Motor neuron (in vitro differentiated cells): Measurements from ENCODE around the gene PEX26. TPM values are rescaled to one million over a fixed set of nuclear protein-coding genes. Genes with fewer than 3 reads are reported as not detected.
A peak's percentile ranks its signal among the peaks of the same experiment; 100 is the strongest.
"Not testable (repeated sequence)": the region's sequence is repeated elsewhere in the genome, so short reads cannot be mapped to it uniquely, and the experiment has no call there.

Experiments
- ATAC-seq, 8 experiments: fragments of 200-7000 bp; cut with Tn5 transposase; replicated peaks in 6 of 8; 2 replicates each; pipeline ENCODE4 v1.8.0; 2021; ENCODE audit warnings: mild to moderate bottlenecking in 8 of 8, moderate library complexity in 8 of 8
- H3K27ac ChIP-seq, 2 donors: fragments of 250-450 bp; sonication (Bioruptor Pico); 2 replicates each; pipeline ENCODE4 v1.9.0; 2021; ENCODE audit warnings: antibody characterized with exemption in 2 of 2, mild to moderate bottlenecking in 2 of 2, moderate library complexity in 1 of 2
- H3K4me1 ChIP-seq, 2 donors: fragments of 250-450 bp; sonication (Bioruptor Pico); replicated peaks in 1 of 2; 2 replicates each; pipeline ENCODE4 v1.6.1; 2021; ENCODE audit warnings: antibody characterized with exemption in 2 of 2, mild to moderate bottlenecking in 2 of 2, moderate library complexity in 1 of 2
- H3K4me3 ChIP-seq, 5 donors: fragments of 250-450 bp; sonication (Bioruptor Pico); 2 replicates each; pipeline ENCODE4 v1.9.0; 2021; ENCODE audit warnings: antibody characterized with exemption in 5 of 5, mild to moderate bottlenecking in 5 of 5, moderate library complexity in 4 of 5
- WGBS, 10 experiments: fragments of 450-650 bp; shearing (Covaris generic); methylation state at CpG; one replicate each; pipeline ENCODE4 v1.0.0; 2022; 5-methylcytosine and 5-hydroxymethylcytosine counted together
- in situ Hi-C, 9 experiments: fragments of 400-800 bp; cut with MboI; loops; one replicate each; pipeline ENCODE4 v1.15.0; 2021; ENCODE audit warnings: low sequenced_read_pairs in 9 of 9, low pct_unique_long_range_greater_than_20kb in 2 of 9; ENCODE audit not compliant: unreplicated experiment in 9 of 9
- total RNA-seq, 8 experiments: library from RNA; unstranded; fragments of 300-600 nt; gene quantifications; 2 replicates each; pipeline versions ENCODE4 v1.2.3 to v1.2.4, GENCODE V29; 2022

Gene PEX26
- total RNA-seq, 8 experiments from 2014 or later = 10.5 to 25.1 (median 19.4) TPM

DNA sequence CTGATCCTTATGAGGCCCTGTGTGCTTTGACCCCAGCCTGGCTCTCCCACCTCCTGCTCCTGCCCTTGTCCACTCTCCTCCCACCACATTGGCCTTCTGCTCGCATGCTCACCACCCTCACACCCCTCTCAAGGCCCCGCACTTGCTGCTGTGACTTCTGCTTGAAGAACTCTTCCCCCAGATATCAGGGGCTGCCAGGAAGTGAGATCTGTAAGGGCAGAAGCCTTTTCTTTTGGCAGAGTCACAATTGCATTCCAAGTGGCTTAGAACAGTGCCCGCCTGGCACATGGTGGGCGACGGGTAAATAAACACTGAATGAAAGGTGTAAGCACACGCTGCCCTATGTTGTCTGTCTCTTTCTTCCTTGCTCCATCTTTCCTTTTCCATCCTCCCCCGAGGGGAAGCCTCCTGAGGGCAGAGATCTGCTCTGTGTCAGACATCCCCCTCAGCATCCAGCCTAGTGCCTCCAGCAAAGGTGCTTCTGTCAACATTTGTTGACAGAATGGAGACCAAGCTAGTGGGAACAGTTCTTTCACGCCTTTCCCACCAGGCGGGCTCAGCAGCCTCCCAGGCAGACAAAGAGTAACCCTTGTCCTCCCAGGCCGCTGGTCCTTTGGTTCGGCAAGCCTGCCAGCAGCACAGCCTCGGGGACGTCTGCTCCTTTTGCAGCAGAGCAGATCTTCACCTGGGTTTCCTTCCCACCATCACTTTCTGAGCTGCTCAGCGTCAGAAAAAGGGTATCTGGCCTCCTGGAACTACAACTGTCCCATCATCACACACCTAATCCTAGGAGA is 10.0 kb upstream of the PEX26 start:
- ATAC-seq = no peak
- in situ Hi-C loops = loop anchor here in 3 of 9 experiments (25.0 kb wide), 2 partner anchors 155 to 230 kb away; no protein-coding TSS in a partner anchor
- H3K4me3 ChIP-seq = no peak overlapping the region
- H3K27ac ChIP-seq = no peak overlapping the region
- no peaks in the 10 kb centered on the region for H3K4me1 ChIP-seq
- 40 to 72% (median 59%) methylated on average over 1 to 9 of the region's 14 CpGs; no CpG with 5 or more reads in 2 of the 10 experiments for WGBS, 10 experiments

DNA sequence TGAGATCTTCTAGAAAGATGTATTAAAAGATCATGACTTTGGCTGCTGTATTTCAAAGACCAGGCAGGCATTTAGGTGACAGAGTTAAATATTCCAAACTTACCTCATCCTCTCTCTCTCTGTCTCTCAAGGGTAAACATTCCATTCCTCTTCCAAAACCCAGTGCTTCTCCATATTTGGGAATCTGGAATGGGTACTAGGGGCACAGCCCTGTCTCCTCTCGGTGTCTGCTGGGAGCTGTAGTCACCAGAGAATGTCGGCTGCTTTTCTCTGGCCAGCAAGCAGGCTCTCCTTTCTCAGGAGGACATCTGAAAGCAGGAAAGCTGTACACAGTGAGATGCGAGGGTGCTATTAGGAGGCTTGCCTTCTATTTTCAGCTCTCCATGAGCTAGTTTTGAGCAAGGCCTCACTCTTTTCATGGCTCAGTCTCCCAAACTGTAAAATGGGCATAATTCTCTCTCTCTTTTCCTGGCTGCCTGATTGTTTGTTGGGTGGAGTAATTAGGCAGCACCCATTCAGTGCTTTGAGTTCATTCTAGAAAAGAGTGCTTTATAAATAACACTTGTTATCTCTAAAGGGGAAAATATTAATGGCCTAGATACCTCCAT is 9.3 kb upstream of the PEX26 start:
- in situ Hi-C loops = loop anchor here in 3 of 9 experiments (25.0 kb wide), 2 partner anchors 156 to 231 kb away; no protein-coding TSS in a partner anchor
- Histone ChIP-seq H3K27ac (no peak overlapping the region), H3K4me3 (no peak overlapping the region), H3K4me1 (no peaks in the 10 kb centered on the region)
- 0 to 75% (median 30%) methylated on average over 1 to 2 of the region's 3 CpGs; no CpG with 5 or more reads in 6 of the 10 experiments for WGBS, 10 experiments
- ATAC-seq = peak in 1 of 8 experiments; percentile 31

DNA sequence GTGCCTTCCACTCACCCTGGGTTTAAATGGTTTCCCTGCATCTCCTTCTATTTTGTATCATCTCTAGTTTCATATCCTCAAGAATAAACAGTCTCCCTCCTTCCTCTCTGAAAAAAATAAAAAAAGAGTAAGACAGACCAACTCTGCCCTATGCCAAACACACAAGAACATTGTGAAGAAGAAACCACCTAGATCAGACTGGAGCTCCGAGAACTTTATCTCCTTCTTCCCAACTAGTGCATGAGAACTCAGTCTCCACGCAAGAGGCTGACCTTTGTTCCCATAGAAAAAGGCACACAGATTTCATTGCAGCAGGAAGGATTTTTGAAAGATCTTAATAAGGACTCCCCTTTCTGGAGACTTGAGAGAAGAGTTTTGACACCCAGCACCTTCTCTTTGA is 8.7 kb upstream of the PEX26 start:
- 80 to 100% (median 83%) methylated on average over 1 to 2 of the region's 2 CpGs; no CpG with 5 or more reads in 5 of the 10 experiments for WGBS, 10 experiments

DNA sequence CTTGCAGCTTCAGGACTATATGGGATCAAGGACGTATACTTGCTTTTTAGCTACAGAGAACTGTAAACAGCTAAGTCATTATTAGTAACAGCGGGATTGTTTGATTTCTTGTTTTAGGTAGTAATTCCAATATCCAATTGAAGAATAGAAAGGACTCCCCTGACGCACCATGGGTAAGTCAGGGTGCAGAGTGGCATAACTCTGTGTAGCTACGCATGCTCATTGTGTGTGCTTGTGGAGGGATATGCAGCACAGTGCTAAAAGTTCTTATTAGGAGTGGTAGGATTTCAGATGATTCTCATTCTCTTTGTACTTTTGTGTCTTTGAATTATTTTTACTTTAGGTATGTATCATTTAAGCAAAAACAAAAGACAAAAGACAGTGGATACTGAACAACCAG is 7.7 kb upstream of the PEX26 start:
- Histone ChIP-seq H3K4me1 (no peaks in the 10 kb centered on the region), H3K27ac (no peak overlapping the region), H3K4me3 (no peak overlapping the region)
- WGBS, 10 experiments = 60 to 100% (median 88%) methylated on average over 1 to 4 of the region's 4 CpGs; no CpG with 5 or more reads in 1 of the 10 experiments
- in situ Hi-C loops = loop anchor here in 6 of 9 experiments (10.0 to 25.0 kb wide), 3 partner anchors 158 to 235 kb away; no protein-coding TSS in a partner anchor
- no peak for ATAC-seq

More for the DNA sequence above, 8.7 kb upstream of the PEX26 start:
- no peaks in the 10 kb centered on the region for H3K4me1 ChIP-seq
- in situ Hi-C loops = loop anchor here in 3 of 9 experiments (25.0 kb wide), 2 partner anchors 157 to 232 kb away; no protein-coding TSS in a partner anchor
- no peak for ATAC-seq
- no peak overlapping the region for H3K27ac ChIP-seq
- no peak overlapping the region for H3K4me3 ChIP-seq

DNA sequence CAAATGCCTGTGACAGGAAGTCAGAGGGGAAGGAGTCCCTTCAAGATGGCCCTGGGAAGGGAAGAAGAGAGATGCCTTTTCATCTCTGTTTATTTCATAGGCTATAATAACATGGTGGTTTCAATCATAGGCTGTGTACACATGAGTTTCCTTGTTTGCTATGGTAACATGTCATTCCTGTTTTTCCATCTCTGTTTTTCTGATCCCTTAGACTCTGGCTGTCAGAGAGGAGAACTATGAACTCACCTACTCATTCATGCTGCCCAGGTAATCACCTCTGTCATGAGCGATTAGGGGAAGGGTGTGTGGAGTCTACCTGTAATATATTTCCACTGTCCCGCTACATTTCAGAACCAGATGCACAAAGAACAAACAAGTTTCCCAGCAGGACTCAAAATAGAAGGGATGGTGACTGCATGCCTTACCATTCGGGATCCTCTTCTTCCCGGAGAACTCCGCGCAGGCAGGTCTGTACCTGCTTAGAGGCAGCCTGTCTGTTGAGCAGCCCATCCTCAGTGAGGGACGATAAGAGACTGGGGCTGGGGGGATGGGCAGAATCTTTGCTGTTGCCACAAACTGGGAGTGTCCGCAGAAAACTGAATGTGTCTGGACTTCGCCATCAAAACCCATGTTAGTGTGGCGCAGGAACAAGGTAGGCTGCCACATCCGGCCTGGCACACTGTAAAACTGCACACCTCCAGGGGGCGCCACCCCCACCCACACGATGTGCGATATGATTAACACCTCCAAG is 7.1 kb upstream of the PEX26 start:
- WGBS, 10 experiments = 63 to 100% (median 79%) methylated on average over 1 to 9 of the region's 14 CpGs; no CpG with 5 or more reads in 1 of the 10 experiments
- no peak overlapping the region for H3K27ac ChIP-seq
- H3K4me3 ChIP-seq = no peak overlapping the region
- in situ Hi-C loops = loop anchor here in 6 of 9 experiments (10.0 to 25.0 kb wide), 3 partner anchors 158 to 236 kb away; no protein-coding TSS in a partner anchor
- ATAC-seq = no peak
- H3K4me1 ChIP-seq = peaks cover 0 to under 1% of the 10 kb centered on the region in 2 donors

DNA sequence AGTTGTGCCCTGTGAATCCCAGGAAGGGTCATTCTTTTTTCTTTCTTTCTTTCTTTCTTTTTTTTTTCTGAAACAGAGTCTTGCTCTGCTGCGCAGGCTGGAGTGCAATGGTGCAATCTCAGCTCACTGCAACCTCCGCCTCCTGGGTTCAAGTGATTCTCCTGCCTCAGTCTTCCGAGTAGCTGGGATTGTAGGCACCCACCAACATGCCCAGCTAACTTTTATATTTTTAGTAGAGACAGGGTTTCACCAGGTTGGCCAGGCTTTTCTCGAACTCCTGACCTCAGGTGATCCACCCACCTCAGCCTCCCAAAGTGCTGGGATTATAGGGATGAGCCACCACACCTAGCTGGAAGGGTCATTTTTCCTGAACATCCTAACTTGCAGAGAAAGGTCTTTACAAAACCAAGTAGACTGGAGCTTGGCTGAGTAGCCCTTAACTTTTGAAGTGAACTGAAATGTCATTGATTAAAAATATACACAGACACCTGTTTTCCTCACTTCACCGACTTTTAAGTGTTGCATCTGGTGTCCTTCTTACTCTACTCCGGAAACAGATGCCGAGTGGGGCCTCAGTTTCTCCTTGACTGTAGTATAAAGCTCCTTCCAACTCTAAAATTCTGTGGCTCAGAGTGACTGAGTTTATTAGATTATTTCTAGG is 6.4 kb upstream of the PEX26 start:
- in situ Hi-C loops = loop anchor here in 6 of 9 experiments (10.0 to 25.0 kb wide), 3 partner anchors 159 to 237 kb away; no protein-coding TSS in a partner anchor
- ATAC-seq, H3K27ac ChIP-seq, H3K4me3 ChIP-seq, H3K4me1 ChIP-seq: not testable (repeated sequence)
- WGBS, 10 experiments = 67 to 100% (median 79%) methylated on average over 1 to 7 of the region's 7 CpGs; no CpG with 5 or more reads in 1 of the 10 experiments

DNA sequence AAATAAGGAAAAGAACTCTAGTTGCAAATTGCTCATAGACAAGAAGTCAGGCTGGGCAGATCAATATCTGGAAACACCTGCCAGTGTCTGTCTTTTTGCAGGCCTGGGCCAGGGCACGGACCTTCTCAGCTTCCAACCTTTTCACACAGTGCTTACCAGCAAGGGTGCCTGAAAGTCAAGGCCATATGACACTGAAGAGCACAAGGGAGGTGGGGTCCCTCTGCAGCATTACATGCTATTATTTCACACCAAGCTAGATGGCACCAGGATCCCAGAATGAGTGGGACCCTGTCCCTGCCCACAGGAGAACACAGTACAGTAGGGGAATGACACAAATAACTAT is 5.9 kb upstream of the PEX26 start:
- Histone ChIP-seq H3K4me3 (no peak overlapping the region), H3K27ac (no peak overlapping the region), H3K4me1 (peaks cover 8 to 10% of the 10 kb centered on the region in 2 donors)
- 57 to 83% methylated on average over 1 of the region's 1 CpG; no CpG with 5 or more reads in 8 of the 10 experiments for WGBS, 10 experiments
- no peak for ATAC-seq
- in situ Hi-C loops = loop anchor here in 6 of 9 experiments (10.0 to 25.0 kb wide), 3 partner anchors 160 to 237 kb away; no protein-coding TSS in a partner anchor

DNA sequence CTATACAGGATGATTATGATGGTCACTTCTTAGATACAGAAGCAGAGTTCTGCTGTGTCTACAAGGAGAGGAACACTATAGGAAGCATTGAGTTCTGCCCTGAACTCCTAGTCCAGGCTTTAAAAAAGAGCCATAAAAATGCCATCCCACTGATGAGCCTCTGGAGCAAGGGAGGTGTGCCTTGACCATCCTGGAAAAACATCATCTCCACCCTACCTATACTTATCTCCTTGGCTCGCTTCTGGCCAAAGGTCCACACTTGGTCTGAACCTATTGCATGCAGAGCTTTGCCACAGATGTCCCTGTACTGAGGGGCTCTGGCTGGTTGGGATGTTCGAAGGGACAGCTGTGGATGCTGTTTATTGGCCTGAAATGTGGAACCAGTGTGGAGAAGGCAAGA is 4.3 kb upstream of the PEX26 start:
- no peak overlapping the region for H3K4me3 ChIP-seq
- H3K4me1 ChIP-seq = peaks cover 10% of the 10 kb centered on the region in 2 donors
- no peak overlapping the region for H3K27ac ChIP-seq
- in situ Hi-C loops = loop anchor here in 6 of 9 experiments (10.0 to 25.0 kb wide), 3 partner anchors 161 to 239 kb away; no protein-coding TSS in a partner anchor
- whole genome bisulfite sequencing, 10 experiments = 0 to 100% (median 80%) methylated on average over 1 of the region's 2 CpGs; no CpG with 5 or more reads in 5 of the 10 experiments
- no peak for ATAC-seq

DNA sequence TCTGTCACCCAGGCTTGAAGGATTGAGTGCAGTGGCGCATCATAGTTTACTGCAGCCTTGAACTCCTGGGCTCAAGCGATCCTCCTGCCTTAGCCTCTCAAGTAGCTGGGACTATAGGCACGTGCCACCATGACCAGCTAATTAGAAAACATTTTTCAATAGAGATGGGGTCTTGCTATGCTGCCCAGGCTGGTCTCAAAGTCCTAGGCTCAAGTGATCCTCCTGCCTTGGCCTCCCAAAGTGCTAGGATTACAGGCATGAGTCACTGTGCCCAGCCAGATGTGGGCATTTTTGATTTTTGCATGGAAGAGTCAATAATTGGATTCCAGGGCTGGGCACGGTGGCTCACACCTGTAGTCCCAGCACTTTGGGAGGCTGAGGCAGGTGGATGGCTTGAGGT is 3.9 kb upstream of the PEX26 start:
- H3K4me3 ChIP-seq, H3K27ac ChIP-seq, ATAC-seq: not testable (repeated sequence)
- 31 to 92% (median 74%) methylated on average over 2 of the region's 4 CpGs; no CpG with 5 or more reads in 6 of the 10 experiments for WGBS, 10 experiments
- in situ Hi-C loops = loop anchor here in 6 of 9 experiments (10.0 to 25.0 kb wide), 3 partner anchors 162 to 239 kb away; no protein-coding TSS in a partner anchor
- peaks cover 13 to 14% of the 10 kb centered on the region in 2 donors for H3K4me1 ChIP-seq

DNA sequence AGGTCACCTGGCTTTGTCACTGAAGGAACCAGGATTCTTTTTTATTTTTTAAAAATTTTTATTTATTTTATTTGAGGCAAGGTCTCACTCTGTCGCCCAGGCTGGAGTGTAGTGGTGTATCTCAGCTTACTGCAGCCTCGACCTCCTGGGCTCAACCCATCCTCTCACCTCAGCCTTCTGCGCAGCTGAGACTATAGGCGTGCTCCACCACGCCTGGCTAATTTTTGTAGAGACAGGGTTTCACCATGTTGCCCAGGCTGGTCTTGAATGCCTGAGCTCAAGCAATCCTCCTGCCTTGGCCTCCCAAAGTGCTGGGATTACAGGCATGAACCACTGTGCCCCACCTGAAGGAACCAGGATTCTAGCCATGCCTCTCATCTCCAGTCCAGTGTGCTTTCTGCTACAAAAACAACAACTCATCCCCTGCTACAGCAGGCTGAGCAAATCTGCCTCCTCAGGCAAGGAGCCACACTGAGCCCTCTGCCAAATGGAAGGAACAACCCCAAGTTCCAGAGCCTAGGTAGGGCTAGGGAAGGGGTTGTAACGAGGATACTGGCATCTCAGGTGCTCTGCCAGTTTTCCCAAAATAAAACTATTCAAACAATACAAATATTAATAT is 2.6 kb upstream of the PEX26 start:
- Histone ChIP-seq H3K27ac (no peak overlapping the region), H3K4me3 (no peak overlapping the region), H3K4me1 (peaks cover 16 to 18% of the 10 kb centered on the region in 2 donors)
- in situ Hi-C loops = loop anchor here in 5 of 9 experiments (10.0 kb wide), 1 partner anchor 240 kb away; no protein-coding TSS in a partner anchor
- 67 to 84% (median 79%) methylated on average over 1 to 6 of the region's 6 CpGs; no CpG with 5 or more reads in 2 of the 10 experiments for WGBS, 10 experiments
- no peak for ATAC-seq

DNA sequence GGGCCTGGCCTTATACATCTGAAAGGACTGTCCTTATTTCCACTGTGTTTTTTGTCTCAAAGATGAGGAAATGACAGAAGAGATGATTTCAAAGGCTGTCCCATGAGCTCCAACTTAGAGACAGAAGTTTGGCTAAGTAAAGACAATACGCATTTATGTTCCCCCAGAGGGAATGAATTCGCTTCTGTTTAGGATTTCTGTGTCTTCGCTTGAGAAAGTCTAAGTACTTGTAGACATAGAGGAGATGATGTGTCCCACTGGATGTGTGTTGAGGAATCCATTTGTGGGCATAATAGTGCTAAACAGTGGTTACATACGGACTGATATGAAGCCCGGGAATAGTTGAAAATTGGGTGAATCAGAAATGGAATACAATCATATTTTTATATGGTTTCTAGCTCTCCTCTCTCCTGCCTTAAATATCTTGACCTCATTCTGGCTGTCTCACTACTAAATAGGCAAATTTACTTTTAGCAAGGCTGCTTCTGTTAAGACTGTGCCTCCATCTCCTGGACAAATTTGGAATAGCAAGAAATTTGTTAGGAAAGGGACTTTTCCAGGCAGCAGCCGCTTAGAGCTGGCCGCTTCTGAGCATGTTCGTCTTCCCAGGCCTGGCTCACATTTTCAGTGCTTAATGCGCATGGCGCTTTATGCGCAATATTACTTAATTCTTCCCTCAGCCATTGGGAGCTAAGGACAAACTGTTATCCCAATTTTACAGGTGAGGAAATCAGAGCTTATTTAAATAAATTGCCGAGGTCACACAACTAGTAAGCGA is 1.9 kb upstream of the PEX26 start:
- in situ Hi-C loops = loop anchor here in 5 of 9 experiments (10.0 kb wide), 1 partner anchor 241 kb away; no protein-coding TSS in a partner anchor
- ATAC-seq = peak; percentile 10 to 34 (median 26)
- Histone ChIP-seq H3K27ac (no peak overlapping the region), H3K4me1 (peaks cover 16 to 18% of the 10 kb centered on the region in 2 donors), H3K4me3 (peak overlapping the region in 1 of 5 donors; percentile 8)
- 0 to 30% (median 13%) methylated on average over 1 to 11 of the region's 13 CpGs; no CpG with 5 or more reads in 1 of the 10 experiments for WGBS, 10 experiments
